Activated CD4-positive, alpha-beta T cell treated with anti-CD3 and anti-CD28 coated beads, Interleukin-2, amount 50 U/mL, for 24 hours (primary cell): ENCODE measurements around the gene SLC35G2.
"Not testable (repeated sequence)": the region's sequence is repeated elsewhere in the genome, so short reads cannot be mapped to it uniquely, and the experiment has no call there.

Experiments used
- DNase-seq, 2 donors: peaks; one replicate each; pipeline ENCODE4 v3.0.0-alpha.2; 2020; ENCODE audit warnings: low read depth in 1 of 2, low spot score in 1 of 2

The SLC35G2 gene

DNA sequence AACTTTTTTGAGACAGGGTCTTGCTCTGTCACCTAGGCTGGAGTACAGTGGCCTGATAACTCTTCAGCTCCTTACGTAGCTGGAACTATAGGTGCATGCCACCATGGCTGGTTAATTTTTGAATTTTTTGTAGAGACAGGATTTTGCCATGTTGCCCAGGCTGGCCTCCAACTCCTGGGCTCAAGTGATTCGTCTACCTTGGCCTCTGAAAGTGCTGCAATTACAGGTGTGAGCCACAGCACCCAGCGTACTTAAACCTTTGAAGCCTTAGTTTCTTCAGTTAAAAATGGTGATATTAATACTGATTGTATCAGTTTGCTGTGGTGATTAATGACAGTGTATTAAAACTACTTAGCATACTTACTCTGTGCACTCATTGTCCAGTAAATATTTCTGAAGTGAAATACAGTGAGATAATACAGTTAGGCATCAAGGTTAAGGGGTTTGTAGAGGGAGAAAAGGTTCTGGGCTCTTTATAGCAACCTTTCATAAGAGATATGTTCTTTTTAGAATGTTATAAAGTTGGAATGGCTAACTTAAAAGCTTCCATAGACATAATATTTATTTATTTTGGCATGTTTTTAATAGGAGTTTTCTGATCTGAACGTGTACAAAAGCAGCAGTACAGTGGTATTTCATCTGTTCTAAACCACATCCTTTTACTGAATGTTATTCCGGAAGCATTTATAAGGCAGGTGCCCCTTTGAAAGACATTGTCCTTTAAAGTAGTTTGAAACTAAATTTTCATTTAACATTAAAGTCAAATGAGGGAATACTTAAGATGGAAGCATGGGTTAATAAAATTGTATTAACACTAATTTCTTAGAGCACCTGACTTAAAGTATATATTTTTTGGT, 66.7 kb downstream of the SLC35G2 start:
- no peak for DNase-seq

DNA sequence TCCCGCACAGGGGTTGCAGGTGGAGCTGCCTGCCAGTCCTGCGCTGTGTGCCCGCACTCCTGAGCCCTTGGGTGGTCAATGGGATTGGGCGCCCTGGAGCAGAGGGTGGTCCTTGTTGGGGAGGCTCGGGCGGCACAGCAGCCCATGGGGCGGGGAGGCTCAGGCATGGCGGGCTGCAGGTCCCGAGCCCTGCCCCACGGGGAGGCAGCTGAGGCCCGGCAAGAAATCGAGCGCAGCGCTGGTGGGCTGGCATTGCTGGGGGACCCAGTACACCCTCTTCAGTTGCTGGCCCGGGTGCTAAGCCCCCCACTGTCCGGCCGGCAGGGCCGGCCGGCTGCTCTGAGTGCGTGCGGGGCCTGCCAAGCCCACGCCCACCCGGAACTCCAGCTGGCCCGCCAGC, 71.0 kb downstream of the SLC35G2 start:
- no peak for DNase-seq

DNA sequence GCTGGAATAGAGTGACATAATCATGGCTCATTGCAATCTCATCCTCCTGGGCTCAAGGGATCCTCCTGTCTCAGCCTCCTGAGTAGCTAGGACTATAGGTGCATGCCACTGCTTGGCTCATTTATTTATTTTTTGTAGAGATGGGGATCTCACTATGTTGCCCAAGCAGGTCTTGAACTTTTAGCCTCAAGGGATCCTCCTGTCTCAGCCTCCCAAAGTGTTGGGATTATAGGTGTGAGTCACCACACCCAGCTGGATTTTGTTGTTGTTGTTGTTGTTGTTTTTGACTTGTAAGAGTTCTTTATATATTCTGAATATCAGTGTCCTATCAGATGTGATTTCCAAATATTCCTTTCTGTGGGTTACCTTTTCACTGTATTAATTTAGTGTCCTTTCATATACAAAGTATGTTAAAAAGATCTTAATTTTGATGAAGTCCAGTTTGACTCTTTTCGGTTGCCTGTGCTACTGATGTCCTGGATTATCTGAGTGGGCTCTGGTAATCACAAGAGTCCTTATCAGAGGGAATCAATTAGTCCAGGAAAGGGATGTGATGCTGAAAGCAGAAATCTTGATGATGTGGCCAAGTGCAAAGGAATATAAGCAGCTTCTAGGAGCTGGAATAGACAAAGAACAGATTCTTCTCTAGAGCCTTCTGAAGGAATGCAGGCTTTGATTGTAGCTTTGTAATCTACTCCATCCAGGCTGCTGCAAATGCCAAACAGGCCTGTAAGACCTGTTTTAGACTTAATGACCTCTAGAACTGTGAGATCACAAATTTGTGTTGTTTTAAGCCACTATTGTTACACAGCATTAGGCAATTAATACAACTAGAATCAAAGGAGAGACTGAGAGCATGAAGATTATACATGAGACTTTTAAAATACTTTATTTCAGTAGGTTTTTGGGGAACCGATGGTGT, 73.3 kb downstream of the SLC35G2 start:
- no peak for DNase-seq

DNA sequence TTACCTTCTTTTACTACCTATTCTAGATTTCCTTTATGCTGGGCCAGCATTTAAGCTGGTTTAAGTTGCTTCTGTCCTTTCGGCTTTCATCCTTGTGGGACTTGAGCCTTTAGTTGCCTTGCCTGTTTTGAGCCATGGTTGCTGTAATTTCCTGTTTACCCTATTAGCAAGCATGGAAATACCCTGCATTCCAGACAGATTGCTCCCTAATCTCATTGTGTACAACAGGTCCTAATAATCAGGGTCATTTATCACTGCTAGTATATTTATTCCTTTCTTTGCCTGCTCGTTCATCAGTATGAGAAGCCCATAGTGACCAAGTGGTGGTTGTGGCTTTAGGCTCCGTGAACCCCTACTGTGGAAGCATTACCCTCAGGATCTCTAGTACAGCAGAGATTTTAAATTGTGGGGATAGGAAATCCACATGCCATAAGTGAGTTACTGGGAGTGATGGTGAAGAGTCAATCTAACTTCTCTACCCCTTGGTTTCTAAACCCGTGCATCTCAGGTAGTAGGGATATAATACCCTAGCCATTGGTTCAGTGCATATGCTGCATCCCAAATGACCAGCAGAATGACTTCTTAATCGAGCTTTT, 75.0 kb downstream of the SLC35G2 start:
- no peak for DNase-seq

DNA sequence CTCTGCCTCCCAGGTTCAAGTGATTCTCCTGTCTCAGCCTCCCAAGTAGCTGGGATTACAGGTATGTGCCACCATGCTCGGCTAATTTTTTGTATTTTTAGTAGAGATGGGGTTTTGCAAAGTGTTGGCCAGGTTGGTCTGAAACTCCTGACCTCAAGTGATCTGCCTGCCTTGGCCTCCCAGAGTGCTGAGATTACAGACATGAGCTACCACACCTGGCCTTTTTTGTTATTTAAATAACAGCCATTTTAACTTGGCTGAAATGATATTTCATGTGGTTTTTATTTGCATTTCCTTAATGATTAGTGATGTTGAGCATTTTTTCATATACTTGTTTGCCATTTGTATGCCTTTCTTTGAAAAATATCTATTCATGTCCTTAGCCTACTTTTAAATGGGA, 78.2 kb downstream of the SLC35G2 start:
- not testable (repeated sequence) for DNase-seq

DNA sequence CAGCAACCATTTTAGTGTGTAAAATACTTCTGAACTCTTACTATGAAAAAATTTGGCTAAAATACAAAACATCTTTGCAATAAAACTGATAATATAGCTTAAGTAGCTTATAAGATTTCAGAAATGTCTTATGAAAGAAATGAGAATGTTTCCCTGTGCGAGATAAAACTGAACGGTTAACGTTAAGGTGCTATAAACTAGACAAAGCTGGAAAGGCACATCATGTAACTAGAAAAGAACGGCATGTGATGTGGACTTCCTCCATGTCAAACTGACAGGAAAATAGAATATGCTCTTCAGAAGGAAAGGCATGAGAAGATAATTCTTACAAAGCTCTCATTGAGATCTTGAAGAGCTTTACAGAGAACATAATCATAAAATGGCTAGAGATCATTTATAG, 79.6 kb downstream of the SLC35G2 start:
- no peak for DNase-seq

DNA sequence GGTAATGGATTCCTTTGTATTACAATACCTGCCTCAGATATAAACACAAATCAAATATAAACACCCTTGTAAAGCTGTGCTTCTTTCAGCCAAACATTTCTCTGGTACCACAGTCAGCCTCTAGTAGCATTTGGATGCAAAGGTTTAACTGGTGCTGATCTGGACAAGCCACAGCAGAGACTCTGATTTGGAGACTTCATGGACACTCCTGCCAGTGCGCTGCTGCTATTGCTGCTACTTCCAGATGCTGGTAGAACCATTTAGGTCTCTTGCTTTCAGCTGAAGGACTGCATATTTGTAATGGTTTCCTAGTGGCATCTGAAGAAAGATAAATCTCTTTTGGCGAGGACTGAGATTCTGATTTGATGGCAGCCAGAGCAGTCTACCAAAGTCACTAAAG, 80.0 kb downstream of the SLC35G2 start:
- DNase-seq, result no peak

DNA sequence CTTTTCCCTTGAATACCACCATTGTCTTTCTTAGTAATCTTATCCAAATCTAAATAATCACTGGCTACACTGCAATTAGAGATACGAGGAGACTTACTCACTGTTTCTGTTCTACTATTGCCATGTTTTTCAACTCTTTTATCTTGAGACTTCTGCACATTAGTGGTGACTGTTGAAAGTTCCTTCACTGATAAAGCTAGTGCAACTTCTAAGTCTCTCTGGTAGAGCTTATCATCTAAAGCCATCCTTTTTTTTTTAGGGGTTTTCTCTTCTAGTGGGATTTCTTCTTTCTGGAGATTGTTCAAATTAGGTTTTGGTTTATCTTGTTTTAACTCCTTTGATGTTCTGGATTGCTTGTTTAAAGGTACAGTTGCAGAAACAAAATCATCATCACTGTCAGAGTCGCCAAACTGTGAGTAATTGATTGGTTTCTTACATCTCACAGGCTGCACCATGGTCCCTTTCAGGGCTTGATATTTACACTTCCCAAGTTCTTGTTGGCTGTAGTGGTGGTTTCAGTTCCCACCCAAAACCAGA, 80.8 kb downstream of the SLC35G2 start:
- no peak for DNase-seq

DNA sequence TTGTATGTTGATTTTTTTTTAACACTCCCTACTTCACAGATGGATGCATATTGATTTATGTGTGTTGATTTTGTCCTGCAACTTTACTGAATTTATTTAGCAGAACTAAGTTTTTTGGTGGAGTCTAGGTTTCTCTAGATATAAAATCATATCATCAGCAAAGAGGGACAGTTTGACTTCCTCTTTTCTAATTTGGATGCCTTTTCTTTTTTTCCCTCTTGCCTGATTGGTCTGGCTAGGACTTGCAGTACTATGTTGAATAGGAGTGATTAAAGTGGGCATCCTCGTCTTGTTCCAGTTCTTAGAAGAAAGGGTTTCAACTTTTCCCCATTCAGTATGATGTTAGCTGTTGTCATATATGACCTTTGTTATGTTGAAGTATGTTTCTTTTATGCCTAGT, 81.8 kb downstream of the SLC35G2 start:
- DNase-seq, result not testable (repeated sequence)

DNA sequence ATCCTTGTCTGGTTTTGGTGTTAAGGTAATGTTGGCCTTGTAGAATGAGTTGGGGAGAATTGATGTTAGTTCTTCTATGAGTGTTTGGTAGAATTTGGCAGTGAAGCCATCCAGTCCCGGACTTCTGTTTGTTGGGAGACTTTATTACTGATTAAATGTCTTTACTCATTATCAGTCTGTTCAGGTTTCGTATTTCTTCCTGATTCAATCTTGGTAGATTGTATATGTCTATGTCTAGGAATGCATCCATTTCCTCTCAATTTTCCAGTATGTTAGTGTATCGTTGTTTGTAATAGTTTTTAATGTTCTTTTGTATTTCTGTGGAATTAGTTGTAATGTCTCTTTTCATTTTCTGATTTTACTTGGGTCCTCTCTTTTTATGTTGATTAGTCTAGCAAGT, 82.5 kb downstream of the SLC35G2 start:
- DNase-seq, result no peak

DNA sequence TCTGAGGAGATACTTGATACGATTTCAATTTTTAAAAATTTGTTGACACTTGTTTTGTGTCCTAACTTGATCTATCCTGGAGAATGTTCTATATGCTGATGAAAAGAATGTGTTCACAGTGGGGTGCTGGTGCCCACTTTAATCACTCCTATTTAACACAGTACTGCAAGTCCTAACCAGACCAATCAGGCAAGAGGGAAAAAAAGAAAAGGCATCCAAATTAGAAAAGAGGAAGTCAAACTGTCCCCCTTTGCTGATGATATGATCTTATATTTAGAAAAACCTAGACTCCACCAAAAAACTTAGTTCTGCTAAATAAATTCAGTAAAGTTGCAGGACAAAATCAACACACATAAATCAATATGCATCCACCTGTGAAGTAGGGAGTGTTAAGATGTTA, 83.6 kb downstream of the SLC35G2 start:
- not testable (repeated sequence) for DNase-seq

DNA sequence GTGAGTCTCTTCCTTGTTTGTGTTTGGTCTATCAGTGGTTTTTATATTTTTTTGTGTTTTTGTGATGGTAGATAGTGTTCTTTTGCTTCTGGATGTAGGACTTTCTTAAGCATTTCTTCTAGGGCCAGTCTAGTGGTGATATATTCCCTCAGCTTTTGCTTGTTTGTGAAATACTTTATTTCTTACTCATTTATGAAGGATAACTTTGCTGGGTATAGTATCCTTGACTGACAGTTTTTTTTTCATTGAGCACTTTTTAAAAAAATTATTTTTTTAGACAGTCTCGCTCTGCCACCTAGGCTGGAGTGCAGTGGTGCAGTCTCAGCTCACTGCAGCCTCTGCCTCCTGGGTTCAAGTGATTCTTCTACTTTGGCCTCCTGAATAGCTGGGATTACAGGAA, 85.0 kb downstream of the SLC35G2 start:
- no peak for DNase-seq

DNA sequence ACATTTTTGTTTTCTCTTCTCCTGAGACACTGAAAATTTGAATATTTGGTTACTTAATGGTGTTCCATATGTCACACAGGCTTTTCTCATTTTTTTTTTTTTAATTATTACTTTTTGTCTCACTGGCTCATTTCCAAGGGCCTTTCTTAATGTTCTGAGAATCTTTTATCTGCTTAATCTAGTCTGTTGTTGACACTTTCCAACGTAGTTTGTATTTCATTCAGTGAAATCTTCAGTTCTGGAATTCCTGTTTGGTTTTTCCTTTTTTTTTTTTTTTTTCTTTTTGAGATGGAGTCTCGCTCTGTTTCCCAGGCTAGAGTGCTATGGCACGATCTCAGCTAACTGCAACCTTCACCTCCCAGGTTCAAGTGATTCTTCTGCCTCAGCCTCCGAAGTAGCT, 85.8 kb downstream of the SLC35G2 start:
- no peak for DNase-seq
